ENCODE data around the gene NME3.
"Not testable (repeated sequence)": the region's sequence is repeated elsewhere in the genome, so short reads cannot be mapped to it uniquely, and the experiment has no call there.

NME3 gene

GRCh38 chr16:1745900-1746692 is 25.2 kb downstream of the NME3 start:
- no peak for DNase-seq

GRCh38 chr16:1745181-1745899 is 26.0 kb downstream of the NME3 start:
- no peak for DNase-seq

GRCh38 chr16:1744338-1744840 is 27.0 kb downstream of the NME3 start:
- DNase-seq: no peak

GRCh38 chr16:1743376-1744337 is 27.7 kb downstream of the NME3 start:
- no peak for DNase-seq

GRCh38 chr16:1741553-1742165 is 29.7 kb downstream of the NME3 start:
- DNase-seq: no peak

- no peak for DNase-seq
Measured at GRCh38 chr16:1740781-1741490, 30.4 kb downstream of the NME3 start.

GRCh38 chr16:1740234-1740633 is 31.1 kb downstream of the NME3 start:
- no peak for DNase-seq

GRCh38 chr16:1734816-1735215 is 36.5 kb downstream of the NME3 start:
- no peak for DNase-seq

GRCh38 chr16:1734123-1734522 is 37.2 kb downstream of the NME3 start:
- no peak for DNase-seq

GRCh38 chr16:1732551-1732987 is 38.8 kb downstream of the NME3 start:
- not testable (repeated sequence) for DNase-seq

GRCh38 chr16:1732071-1732470 is 39.3 kb downstream of the NME3 start:
- DNase-seq: no peak

GRCh38 chr16:1731603-1732002 is 39.7 kb downstream of the NME3 start:
- no peak for DNase-seq

- DNase-seq: no peak
Measured at GRCh38 chr16:1731073-1731472, 40.3 kb downstream of the NME3 start.

- no peak for DNase-seq
Measured at GRCh38 chr16:1729445-1729844, 41.9 kb downstream of the NME3 start.

- DNase-seq: no peak
Measured at GRCh38 chr16:1729026-1729425, 42.3 kb downstream of the NME3 start.

GRCh38 chr16:1727651-1728624 is 43.4 kb downstream of the NME3 start:
- DNase-seq: no peak

GRCh38 chr16:1726661-1727502 is 44.5 kb downstream of the NME3 start:
- DNase-seq: no peak

GRCh38 chr16:1724491-1724890 is 46.9 kb downstream of the NME3 start:
- DNase-seq: no peak

- DNase-seq: peak; percentile 31
Measured at GRCh38 chr16:1723450-1724147, 47.7 kb downstream of the NME3 start.

Data from stimulated activated CD4-positive, alpha-beta T cell treated with anti-CD3 and anti-CD28 coated beads, Interleukin-4, amount 100 ng/mL, for 1 hour (primary cell).